ENCODE data around the gene LONRF2. TPM values are rescaled to one million over a fixed set of nuclear protein-coding genes. Genes with fewer than 3 reads are reported as not detected.

The LONRF2 gene
- polyA plus RNA-seq, 2 of the 4 experiments (the other 2 are of a cell fraction) = 4.8 to 17.9 TPM

- WGBS (ENCODE audit: missing lambda C conversion rate) = 3% methylated on average over 3 of the region's 3 CpGs
- H3K9me3 ChIP-seq = no peaks in the 10 kb centered on the region
- TF ChIP-seq ZC3H11A (IDR thresholded peaks at IDR 0.05) = no peak
- no peak for TF ChIP-seq REST (IDR thresholded peaks at IDR 0.05)
- TF ChIP-seq EP300 (IDR thresholded peaks at IDR 0.05) = no peak
- no peak for TF ChIP-seq BCL3 (IDR thresholded peaks at IDR 0.05)
- no peak for TF ChIP-seq HEYL (CRISPR knock-in tag; IDR thresholded peaks at IDR 0.05)
- TF ChIP-seq ZSCAN20 (CRISPR knock-in tag; IDR thresholded peaks at IDR 0.05) = no peak
- TF ChIP-seq MYC (IDR thresholded peaks at IDR 0.05; ENCODE audit: borderline replicate concordance, low read length) = no peak
- no peak for TF ChIP-seq RNF2 (IDR thresholded peaks at IDR 0.05; ENCODE audit: borderline replicate concordance, low read depth)
- TF ChIP-seq PBX3 (IDR thresholded peaks at IDR 0.05) = no peak
- no peak for TF ChIP-seq CEBPB (IDR thresholded peaks at IDR 0.05)
- TF ChIP-seq HOXB13 (CRISPR knock-in tag; IDR thresholded peaks at IDR 0.05; ENCODE audit: low read depth) = no peak
- TF ChIP-seq CBX2 (IDR thresholded peaks at IDR 0.05; ENCODE audit: borderline replicate concordance, low read depth) = no peak
- TF ChIP-seq RFX5 (IDR thresholded peaks at IDR 0.05) = no peak
- no peak for TF ChIP-seq POLR2A (IDR thresholded peaks at IDR 0.05; ENCODE audit: low read length)
- no peak overlapping the region for H3K27ac ChIP-seq
- FAIRE-seq = no peak
- ATAC-seq = no peak
- DNase-seq (ENCODE audit: low read depth in 1 of 2, low spot score in 1 of 2) = no peak
- H3K4me1 ChIP-seq = no peaks in the 10 kb centered on the region
- ChIA-PET POLR2A (no interaction called here), CTCF (no interaction called here)
- H3K4me3 ChIP-seq = no peak overlapping the region
- no peak overlapping the region for H3K4me2 ChIP-seq
These were observed 97.2 kb downstream of the LONRF2 start for GRCh38 chr2:100224988-100225710.

GRCh38 chr2:100223502-100223901 lies 98.8 kb downstream of the LONRF2 start:
- no peak for FAIRE-seq
- WGBS (ENCODE audit: missing lambda C conversion rate) = 17% methylated on average over 6 of the region's 6 CpGs
- no peak overlapping the region for H3K4me3 ChIP-seq
- no peak for ATAC-seq
- DNase-seq (ENCODE audit: low read depth in 1 of 2, low spot score in 1 of 2) = no peak
- ChIA-PET CTCF (interaction anchor here (1.3 kb wide), 1 partner anchor 22 kb away, joined by 4 read pairs; no protein-coding TSS in a partner anchor), POLR2A (no interaction called here)
- TF ChIP-seq POLR2AphosphoS2 (conservative IDR thresholded peaks at IDR 0.05; ENCODE audit: low read length) (no peak), RFX5 (IDR thresholded peaks at IDR 0.05) (no peak), CEBPB (IDR thresholded peaks at IDR 0.05) (no peak), FOSL2 (IDR thresholded peaks at IDR 0.05) (no peak), FOSL2 (CRISPR knock-in tag; IDR thresholded peaks at IDR 0.05) (no peak), NFE2L2 (conservative IDR thresholded peaks at IDR 0.05; ENCODE audit: low read length) (no peak), EHMT2 (IDR thresholded peaks at IDR 0.05; ENCODE audit: low read depth) (no peak), HOXB13 (CRISPR knock-in tag; IDR thresholded peaks at IDR 0.05; ENCODE audit: low read depth) (no peak), FOXS1 (CRISPR knock-in tag; IDR thresholded peaks at IDR 0.05) (no peak), MAFK (IDR thresholded peaks at IDR 0.05; ENCODE audit: partially characterized antibody) (no peak), HES2 (IDR thresholded peaks at IDR 0.05) (no peak), REST (IDR thresholded peaks at IDR 0.05) (no peak), FOSB (CRISPR knock-in tag; IDR thresholded peaks at IDR 0.05) (no peak), CBX2 (IDR thresholded peaks at IDR 0.05; ENCODE audit: borderline replicate concordance, low read depth) (no peak), HOXB5 (CRISPR knock-in tag; IDR thresholded peaks at IDR 0.05) (no peak)
- H3K9me3 ChIP-seq = no peaks in the 10 kb centered on the region
- no peak overlapping the region for H3K4me2 ChIP-seq
- H3K4me1 ChIP-seq = no peaks in the 10 kb centered on the region
- no peak overlapping the region for H3K27ac ChIP-seq
